Transverse colon (tissue), 3 donors: ENCODE measurements around the gene TTLL7.

Experiments
- POLR2A ChIP-seq: fragments of 450-650 bp; IDR thresholded peaks from one replicate; pipeline ENCODE4 v1.6.1; 2016; ENCODE audit warnings: antibody characterized with exemption, mild to moderate bottlenecking, moderate library complexity
- TF ChIP-seq, protein P1 (sequence below), 5 experiments: fragments of 200-600 bp in 3 of 5; fragments of 450-650 bp in 2 of 5; sonication (generic) in 3 of 5; IDR thresholded peaks; 1 replicate in 2 of 5; 2 replicates in 3 of 5; pipeline ENCODE4 v1.5.1; 2016 to 2017; ENCODE audit warnings: antibody characterized with exemption in 5 of 5, inconsistent platforms in 3 of 5, mild to moderate bottlenecking in 2 of 5, moderate library complexity in 1 of 5

DNA sequence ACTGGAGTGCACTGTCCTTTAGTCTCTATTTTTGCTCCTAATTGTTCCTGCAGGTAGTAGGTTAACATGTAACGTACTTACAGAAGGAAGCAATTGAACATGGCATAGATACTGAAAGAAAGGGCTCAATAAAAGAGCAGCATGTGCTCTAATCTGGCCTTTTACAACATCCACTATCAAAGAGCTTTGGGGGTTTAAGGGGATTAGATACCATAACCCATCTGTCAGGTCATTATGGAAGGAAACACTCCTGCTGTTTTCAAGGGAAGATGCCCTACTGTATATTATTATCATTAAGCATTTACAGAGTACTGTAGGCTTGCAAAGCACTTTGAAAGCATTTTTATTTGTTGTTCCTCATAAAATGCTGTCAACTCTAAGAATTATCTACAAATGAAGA, 152.8 kb downstream of the TTLL7 start:
- TF ChIP-seq, protein P1, sequence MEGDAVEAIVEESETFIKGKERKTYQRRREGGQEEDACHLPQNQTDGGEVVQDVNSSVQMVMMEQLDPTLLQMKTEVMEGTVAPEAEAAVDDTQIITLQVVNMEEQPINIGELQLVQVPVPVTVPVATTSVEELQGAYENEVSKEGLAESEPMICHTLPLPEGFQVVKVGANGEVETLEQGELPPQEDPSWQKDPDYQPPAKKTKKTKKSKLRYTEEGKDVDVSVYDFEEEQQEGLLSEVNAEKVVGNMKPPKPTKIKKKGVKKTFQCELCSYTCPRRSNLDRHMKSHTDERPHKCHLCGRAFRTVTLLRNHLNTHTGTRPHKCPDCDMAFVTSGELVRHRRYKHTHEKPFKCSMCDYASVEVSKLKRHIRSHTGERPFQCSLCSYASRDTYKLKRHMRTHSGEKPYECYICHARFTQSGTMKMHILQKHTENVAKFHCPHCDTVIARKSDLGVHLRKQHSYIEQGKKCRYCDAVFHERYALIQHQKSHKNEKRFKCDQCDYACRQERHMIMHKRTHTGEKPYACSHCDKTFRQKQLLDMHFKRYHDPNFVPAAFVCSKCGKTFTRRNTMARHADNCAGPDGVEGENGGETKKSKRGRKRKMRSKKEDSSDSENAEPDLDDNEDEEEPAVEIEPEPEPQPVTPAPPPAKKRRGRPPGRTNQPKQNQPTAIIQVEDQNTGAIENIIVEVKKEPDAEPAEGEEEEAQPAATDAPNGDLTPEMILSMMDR (IDR thresholded peaks at IDR 0.05) = no peak
- TF ChIP-seq POLR2A = no peak
